IMR-90 (cell line): ENCODE measurements around the gene DLX1.

ENCODE experiments used
- CEBPB ChIP-seq: IDR thresholded peaks from 2 replicates; pipeline ENCODE4 v1.6.1; 2012; ENCODE audit warnings: low read depth, low read length, improper control_type of control experiment
- CTCF ChIP-seq: conservative IDR thresholded peaks from 2 replicates; pipeline ENCODE4 v1.5.1; 2012; ENCODE audit warnings: mild to moderate bottlenecking, low read depth, low read length, improper control_type of control experiment
- MAZ ChIP-seq: IDR thresholded peaks from 2 replicates; pipeline ENCODE4 v1.6.1; 2012; ENCODE audit warnings: low read depth, mild to moderate bottlenecking, low read length, improper control_type of control experiment, moderate library complexity, borderline replicate concordance
- MXI1 ChIP-seq: IDR thresholded peaks from 2 replicates; pipeline ENCODE4 v1.6.1; 2012; ENCODE audit warnings: low read depth, mild to moderate bottlenecking, low read length, moderate library complexity, borderline replicate concordance
- POLR2A ChIP-seq: IDR thresholded peaks from 2 replicates; pipeline ENCODE4 v1.6.1; 2012; ENCODE audit warnings: mild to moderate bottlenecking, low read depth, low read length
- RAD21 ChIP-seq: IDR thresholded peaks from 2 replicates; pipeline ENCODE4 v1.6.1; 2012; ENCODE audit warnings: low read length, improper control_type of control experiment
- RCOR1 ChIP-seq: IDR thresholded peaks from 2 replicates; pipeline ENCODE4 v1.6.1; 2012; ENCODE audit warnings: mild to moderate bottlenecking, low read length, improper control_type of control experiment; ENCODE audit not compliant: insufficient replicate concordance
- SMC3 ChIP-seq: fragments of 150-350 bp; IDR thresholded peaks from 2 replicates; pipeline ENCODE4 v1.6.1; 2016; ENCODE audit warnings: low read depth, mild to moderate bottlenecking, antibody characterized with exemption, low read length, moderate library complexity
- USF2 ChIP-seq: fragments of 150-350 bp; IDR thresholded peaks from 2 replicates; pipeline ENCODE4 v1.6.1; 2017; ENCODE audit warnings: mild to moderate bottlenecking, antibody characterized with exemption, low read length, low read depth

- TF ChIP-seq RAD21 (no peak), CTCF (no peak), POLR2A (no peak), USF2 (no peak), RCOR1 (no peak), CEBPB (no peak), SMC3 (no peak), MAZ (no peak), MXI1 (no peak)
These were observed 46.1 kb upstream of the DLX1 start for GRCh38 chr2:172039011-172039704.
